Activated T-cell treated with anti-CD3 and anti-CD28 coated beads, Interleukin-2, amount 50 U/mL, for 1 hour (primary cell): ENCODE measurements around the gene SYT7.
A peak's percentile ranks its signal among the peaks of the same experiment; 100 is the strongest.

Source experiments
- DNase-seq: peaks from one replicate; pipeline ENCODE4 v3.0.0-alpha.2; 2020

SYT7 gene

GRCh38 chr11:61607920-61608599 is 27.2 kb upstream of the SYT7 start:
- DNase-seq: no peak

DNA sequence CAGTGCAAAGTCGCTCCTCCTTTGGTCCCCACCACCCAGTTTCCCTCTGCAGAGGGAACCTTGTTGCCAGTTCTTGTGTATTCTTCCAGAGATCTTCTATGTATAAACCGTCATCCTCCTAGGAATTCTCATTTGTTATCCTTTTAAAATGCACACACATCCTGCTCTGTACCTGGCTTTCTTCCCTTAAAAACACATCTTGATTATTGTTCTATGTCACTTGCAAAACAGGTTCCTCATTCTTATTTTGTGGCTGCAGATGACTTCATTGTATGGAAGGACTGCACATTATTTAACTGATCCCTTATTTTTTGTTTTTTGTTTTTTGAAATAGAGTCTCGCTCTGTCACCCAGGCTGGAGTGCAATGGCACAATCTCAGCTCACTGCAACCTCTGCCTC is 26.6 kb upstream of the SYT7 start:
- DNase-seq: no peak

DNA sequence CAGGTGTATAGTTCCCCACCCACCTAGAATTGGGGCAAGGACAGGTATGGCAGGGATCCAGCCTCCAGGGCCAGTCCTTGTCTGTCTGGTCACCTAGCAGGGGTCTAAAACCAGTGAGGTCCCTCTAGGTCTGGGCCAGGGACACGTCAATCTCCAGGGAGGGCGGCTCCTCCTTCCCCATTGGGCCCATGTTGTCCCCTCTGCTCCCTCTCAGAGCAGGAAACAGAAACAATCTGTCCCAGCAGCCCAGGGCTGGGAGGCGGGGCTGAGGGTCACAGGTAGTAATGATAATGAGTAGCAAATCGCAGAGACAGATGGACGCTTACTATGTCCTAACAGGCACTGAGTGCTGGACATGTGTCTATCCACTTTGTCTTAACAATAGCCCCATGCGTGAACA is 22.8 kb upstream of the SYT7 start:
- no peak for DNase-seq

- no peak for DNase-seq
Observed at GRCh38 chr11:61602775-61603569, 22.1 kb upstream of the SYT7 start.

- no peak for DNase-seq
Observed at GRCh38 chr11:61601512-61601911, 20.6 kb upstream of the SYT7 start.

- DNase-seq: no peak
Observed at GRCh38 chr11:61599968-61600710, 19.3 kb upstream of the SYT7 start.

GRCh38 chr11:61598886-61599868 is 18.3 kb upstream of the SYT7 start:
- no peak for DNase-seq

- DNase-seq: no peak
Observed at GRCh38 chr11:61598374-61598773, 17.5 kb upstream of the SYT7 start.

GRCh38 chr11:61596990-61597389 is 16.1 kb upstream of the SYT7 start:
- DNase-seq: no peak

GRCh38 chr11:61596542-61596941 is 15.7 kb upstream of the SYT7 start:
- DNase-seq: no peak

GRCh38 chr11:61594907-61595257 is 14.0 kb upstream of the SYT7 start:
- DNase-seq: no peak

DNA sequence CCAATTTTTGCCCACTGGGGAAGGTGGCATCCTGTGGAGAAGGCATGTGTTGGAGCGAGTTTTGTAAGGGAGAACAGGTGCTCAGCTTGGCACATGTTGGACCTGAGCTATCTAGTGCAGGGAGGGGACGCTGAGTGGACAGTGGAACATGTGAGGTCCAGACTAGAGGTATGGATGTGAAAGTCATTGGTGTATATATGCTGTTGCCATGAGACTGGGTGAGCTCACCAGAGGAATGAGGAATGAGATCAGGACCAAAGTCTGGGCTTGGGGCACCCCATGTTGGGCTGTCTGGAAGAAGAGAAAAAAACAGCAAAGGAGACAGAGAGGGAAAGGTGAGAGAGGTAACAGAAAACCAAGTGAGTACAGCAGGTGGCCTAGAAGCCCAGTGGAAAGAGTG is 12.3 kb upstream of the SYT7 start:
- no peak for DNase-seq

DNA sequence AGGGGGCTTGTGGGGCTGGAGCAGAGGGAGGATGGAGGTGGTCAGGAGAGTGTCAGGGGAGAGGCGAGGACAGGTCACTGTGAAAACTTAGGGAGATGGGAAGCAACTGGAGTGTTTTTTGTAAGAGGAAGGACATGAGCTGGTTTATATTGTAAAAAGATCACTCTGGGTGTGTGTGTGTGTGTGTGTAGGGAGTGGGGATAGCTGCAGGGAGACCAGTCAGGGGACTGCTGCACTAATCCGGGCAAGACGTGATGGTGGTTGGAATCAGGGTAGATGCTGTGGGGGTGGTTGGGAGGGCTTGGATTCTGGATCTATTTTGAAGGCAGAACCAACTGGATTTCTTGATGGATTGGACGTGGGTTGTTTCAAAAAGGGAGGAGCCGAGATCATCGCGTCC is 11.3 kb upstream of the SYT7 start:
- no peak for DNase-seq

- no peak for DNase-seq
Observed at GRCh38 chr11:61589961-61590360, 9.1 kb upstream of the SYT7 start.

DNA sequence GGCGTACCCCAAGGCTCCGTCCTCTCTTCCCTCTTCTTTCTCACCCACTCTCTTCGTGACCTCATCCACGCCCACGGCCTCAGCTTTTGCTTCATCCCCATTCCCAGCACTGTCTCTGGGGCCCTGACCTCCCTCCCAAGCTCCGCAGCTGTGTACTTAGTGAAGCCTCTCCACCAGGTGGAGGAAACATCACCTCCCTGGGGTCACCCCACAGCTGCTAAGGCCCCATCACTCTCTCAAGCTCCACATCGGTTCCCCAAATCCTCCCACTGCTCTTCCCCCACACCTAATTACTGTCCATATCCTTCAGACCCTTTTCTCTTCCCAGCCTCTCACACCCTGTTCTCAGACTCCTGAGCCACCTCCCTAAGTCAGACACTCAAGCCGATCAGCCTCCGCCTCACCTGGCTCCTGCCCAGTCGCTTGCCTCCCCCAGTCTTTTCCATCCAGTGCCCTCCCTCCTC is 7.9 kb upstream of the SYT7 start:
- DNase-seq: no peak

- peak; percentile 78 for DNase-seq
Observed at GRCh38 chr11:61587951-61588727, 7.3 kb upstream of the SYT7 start.

GRCh38 chr11:61587541-61587941 is 6.7 kb upstream of the SYT7 start:
- peak; percentile 55 for DNase-seq

- DNase-seq: no peak
Observed at GRCh38 chr11:61586792-61587430, 6.0 kb upstream of the SYT7 start.

DNA sequence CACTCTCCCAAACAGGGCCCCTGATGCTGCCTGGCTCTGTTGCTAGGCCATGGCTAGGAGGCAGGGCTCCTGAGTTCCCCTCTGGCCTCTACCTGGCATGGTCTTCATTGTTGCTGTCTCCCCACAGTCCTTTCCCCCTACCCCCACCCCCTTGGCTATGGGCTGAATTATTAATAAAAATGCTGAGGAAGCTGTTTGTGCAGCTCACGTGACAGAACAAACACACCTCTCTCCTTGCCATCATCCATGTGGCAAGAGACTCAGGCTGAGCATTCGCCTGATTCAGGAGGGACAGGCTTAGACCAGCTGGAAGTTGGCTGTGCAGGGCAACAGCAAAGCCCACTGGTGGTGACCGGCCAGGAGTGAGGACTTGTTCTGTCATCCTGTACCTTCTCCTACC is 4.2 kb upstream of the SYT7 start:
- no peak for DNase-seq

DNA sequence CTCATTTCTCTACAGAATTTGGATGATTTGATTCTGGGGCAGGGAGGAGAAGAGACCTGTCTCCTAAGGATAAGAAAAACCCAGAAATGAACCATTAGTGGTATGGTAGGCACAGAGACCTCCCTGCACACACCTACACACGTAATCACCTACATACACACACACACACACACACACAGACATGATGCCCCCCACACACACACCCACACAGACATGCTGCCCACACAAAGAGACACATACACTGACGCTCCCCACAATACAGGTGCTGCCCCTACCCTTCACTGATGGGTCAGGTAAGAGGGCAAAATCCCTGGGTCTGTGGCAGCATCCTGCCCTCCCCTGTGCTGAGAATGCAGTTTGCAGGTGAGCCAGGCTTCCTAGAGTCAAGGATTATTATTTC is 1.1 kb upstream of the SYT7 start:
- no peak for DNase-seq

GRCh38 chr11:61580271-61580888 is 496 bp downstream of the SYT7 start:
- peak; percentile 39 for DNase-seq
